Middle frontal gyrus (tissue), 1 donor: ENCODE data around the gene TRPC4AP.

Experiments used
- DNase-seq: peaks from one replicate; pipeline ENCODE4 v3.0.0-alpha.2; 2015; ENCODE audit warnings: low spot score; ENCODE audit errors: extremely low spot score

The TRPC4AP gene

DNA sequence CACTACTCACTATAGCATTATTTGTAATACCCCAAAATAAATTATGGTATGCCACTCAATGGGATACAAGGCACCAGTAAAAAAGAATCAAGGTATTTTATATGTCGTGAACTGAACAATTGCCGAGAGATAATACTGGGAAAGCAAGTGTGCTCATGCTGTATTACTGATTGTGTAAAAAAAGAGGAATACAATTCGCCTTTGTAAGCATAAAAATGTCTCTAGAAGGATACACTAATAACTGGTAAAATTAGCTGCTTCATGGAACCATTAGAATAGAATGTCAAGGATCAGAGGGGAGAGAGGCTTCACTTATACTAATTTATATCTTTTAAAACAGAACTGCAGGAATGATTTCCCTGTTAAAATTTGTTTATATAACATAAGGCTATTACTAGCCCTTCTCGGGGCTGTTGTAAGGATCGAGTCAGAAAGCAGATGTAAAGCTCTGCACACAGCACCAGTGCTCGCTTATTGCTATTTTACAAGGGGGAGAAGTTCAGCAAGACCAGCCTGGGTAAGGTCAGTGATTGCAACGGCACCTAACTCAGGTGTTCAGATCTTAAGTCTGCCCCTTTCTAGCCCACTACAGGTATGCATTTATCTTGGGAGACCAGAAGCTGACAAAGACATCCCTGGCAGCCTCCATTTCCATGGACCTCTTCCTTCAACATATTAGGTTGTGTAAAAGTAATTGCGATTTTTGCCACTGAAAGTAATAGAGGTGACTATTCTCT lies 75.3 kb downstream of the TRPC4AP start:
- no peak for DNase-seq

DNA sequence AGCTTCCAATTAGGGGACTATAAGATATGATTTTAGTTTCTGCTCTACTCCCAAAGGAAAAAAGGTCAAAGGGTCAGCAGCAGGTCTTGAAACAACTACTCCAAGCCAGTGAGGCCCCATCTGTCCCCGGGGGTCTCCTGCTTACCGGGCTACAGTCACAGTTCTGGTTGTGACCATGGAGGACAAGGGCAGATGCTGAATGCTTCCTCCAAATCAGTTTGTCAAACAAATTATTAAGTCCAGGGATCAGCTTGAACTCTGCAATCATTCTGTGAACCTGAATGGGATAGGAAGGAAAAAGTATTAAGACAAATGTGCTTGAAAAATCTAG lies 76.8 kb downstream of the TRPC4AP start:
- DNase-seq = no peak

DNA sequence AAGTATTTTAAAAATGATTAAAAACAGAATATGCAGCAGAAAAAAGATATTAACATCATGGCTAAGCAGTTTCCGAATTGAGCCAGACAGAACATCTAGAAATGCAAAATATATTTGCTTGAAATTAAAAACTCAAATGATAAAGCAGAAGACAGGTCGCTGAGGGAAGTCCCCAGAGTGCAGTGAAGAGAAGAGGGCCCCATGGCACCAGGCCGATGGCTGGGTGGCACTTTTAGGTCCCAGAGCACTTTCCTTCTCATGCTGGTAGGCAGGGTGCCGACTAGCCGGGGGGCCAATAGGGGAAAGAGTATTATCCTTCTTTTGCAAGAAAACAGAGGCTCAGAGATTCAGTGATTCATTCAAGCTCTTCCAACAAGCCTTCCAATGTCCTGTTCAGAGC lies 78.1 kb downstream of the TRPC4AP start:
- no peak for DNase-seq

DNA sequence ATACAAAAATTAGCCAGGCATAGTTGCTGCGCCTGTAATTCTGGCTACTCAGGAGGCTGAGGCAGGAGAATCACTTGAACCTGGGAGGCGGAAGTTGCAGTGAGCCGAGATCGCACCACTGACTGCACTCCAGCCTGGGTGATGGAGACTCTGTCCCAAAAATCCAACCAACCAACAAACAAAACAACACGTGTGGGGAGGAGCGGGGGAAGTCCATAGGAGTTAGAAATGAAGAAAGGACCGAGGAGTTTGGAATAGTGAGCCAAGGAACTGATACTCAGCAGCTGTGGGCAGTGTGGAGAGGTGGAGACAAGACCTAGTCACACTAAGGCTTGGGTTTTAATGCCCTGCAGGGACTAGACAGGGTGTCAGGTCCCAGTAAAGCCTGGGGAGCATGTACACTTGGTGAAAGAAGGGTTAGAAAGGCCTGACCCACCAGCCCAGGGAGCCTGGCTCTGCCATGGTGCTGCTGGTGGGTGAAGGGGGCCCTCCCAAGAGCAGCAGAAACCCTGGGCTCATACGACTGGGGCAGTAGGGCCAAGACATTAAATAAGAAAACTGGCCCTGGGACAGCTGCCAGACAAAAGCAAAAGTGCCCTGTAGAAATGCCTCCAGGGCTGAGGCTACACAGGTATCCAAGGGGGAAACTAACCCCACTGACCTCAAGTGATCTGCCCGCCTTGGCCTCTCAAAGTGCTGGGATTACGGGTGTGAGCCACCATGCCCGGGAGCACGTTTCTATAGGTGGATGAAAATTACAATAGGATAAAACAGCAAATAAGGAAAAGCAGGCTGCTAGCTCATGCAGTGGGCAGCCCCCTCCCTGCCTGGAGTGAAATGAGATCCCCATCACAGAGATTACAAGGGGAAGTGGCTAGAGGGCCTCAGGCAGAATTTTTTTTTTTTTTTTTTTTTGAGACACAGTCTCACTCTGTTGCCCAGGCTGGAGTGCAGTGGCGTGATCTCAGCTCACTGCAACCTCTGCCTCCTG lies 78.9 kb downstream of the TRPC4AP start:
- DNase-seq = no peak

DNA sequence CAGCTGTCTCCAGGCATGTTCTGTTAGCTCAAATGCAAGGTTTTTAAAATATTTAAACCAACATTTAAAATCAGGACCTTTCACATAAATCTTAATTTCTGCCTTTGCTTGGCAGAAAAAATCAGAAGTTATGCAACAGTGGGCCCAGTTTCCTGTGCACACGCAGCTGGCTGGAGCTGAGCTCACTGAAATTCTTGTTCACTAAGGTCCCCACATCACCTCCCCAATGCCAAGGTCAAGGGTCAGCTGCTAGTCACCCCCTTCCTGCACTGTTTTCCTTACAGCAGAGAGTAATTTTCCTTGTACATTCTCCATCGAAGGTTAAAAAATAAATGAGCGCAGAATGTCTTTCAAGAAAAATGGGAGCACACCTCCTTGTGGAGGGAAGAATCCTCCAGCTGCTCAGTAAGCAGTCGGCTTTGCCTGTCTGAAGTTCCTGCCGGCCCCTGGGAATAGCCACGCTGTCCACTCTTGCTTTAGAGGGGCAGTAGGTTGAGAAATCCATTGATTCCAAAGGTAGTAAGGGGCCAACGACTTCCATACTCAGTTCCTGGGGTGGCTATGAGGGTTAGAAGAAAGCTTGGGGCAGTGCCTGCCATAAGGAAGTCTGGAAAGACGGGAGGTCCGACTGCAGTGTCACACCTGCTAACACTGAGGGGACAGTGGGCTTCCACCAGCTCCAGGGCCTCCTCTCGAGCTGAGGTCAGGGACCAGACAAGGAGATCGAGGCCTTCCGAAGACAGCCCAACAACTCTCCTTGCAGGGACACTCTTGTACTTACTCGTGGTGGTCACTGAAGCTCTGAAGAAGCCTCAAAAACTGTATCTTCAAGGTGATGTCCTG lies 80.2 kb downstream of the TRPC4AP start:
- DNase-seq = no peak

DNA sequence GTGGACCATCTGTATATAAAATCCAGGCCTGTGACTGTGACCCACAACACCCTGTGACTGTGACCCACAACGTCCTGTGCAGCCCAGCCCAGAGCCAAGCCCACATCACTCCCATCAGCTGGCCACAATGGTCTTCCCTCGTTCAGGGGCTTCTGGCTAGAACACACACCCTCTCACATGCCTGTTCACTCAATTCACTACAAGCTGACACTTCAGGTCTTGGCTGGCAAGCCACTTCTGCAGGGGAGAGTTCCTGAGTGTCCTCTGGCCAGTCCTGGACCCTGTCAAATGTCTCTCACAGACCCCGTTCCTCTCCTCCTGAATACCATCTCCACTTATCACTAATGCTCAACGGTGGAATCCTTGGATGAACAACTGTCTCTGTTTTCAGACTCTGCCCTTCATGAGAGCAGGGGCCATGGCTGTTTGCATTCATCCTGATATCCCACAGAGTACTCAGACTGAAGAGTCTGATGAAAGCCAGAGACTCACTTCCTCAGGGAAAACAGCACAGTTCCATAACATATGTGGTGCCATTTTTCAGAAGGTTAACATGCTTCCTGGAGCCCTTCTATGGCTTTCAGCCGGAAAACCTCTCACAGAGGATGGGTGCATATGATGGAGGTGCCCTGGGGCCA lies 80.9 kb downstream of the TRPC4AP start:
- no peak for DNase-seq

DNA sequence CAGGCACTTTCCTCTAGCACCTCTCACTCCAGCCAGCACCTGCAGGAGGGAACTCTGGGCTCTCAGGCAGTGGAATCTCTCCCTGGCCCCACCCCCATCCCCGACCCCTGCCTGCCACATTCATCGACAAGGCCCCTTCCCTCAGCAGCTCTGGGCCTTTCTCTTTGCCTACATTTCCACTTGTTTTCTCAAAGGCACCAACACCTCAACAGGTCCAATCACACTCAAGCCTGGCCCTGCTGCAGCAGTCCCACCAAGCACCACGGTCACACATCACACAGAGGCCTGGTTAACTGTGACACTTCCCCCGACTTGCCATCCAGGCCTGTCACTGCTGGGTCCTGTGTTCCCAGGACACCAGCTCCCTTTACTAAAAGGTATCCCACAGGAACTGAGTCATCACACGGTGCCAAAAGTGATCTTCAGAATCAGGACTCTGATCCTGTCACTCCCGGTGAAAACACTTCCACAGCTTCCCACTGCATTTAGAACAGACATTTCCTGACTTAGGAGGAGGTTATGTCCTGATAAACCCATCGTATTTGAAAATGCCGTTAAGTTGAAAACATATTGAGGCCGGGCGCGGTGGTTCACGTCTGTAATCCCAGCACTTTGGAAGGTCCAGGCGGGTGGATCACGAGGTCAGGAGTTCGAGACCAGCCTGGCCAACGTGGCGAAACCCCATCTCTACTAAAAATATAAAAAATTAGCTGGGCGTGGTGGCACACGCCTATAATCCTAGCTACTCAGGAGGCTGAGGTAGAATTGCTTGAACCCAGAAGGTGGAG lies 82.0 kb downstream of the TRPC4AP start:
- DNase-seq = no peak

DNA sequence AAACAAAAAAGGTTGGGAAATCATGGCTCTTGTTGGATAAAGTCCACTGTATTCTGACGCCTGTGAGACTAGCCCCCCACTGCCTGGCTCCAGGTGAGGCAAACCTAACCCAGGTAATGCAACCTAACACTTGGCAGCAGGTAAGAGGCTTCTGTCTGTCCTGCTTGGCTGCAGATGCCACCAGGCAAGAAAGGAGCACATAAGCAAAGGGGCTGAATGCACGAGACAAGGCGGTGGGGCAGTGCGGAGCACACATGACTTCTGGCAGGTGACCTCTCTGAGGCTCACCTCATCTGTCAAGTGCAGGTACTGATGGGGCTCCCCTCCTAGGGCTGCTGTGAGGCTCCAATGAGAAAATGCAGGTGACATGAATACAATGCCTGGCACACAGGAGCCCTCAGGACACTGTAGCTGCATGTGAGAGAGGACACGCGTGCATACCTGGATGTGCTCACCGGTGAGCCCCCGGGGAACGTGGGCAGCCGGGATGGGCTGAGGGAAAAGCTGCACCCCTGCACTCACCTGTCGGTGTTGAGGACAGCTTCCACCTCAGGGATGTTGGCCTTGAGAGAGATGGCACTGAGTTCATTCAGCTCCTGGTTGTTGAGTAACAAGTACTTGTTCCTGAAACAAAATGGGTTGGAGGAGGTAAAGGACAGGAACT lies 82.8 kb downstream of the TRPC4AP start:
- DNase-seq = no peak

DNA sequence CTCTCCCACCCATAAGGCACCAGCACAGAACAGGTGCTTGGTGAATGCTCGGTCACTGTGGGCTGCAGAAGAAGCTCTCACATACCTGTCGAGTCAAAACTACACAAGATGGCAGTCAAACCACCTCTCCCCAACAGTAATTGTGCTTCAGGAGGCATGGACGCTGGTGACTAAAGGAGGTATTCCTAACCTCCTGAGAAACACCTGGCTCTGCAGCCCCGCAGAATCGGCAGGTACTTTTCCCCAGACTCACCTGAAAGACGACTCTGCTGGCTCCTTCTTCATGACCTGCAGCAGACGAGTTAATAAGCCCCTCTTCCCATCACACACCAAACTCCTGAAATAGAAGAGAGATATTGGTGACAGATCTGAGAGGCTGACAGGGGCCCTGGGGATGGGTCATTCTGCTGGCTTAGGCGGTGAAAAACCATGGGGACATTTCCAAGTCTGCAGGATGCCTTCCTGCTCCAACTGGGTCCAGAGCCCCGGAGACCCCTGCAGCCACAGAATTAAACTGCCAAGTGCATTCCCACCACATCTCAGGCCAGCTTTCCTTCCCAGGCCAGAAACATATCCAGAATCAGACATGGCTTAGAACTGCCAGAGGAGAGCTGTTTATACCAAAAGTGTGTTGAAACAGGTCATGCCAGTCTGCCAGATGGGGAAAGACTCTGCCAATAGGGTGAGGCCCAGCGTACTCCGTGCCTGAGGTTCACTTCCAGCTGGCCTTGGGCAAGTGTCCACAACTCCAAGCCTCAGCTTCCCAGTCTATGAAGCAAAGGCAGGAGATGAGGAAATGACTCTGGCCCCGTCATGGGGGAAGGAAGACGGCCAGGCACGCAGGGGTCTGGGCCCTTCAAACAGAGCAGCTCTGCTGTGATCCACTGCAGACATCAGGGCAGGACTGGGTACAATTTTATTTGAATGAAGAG lies 83.9 kb downstream of the TRPC4AP start:
- DNase-seq = no peak

DNA sequence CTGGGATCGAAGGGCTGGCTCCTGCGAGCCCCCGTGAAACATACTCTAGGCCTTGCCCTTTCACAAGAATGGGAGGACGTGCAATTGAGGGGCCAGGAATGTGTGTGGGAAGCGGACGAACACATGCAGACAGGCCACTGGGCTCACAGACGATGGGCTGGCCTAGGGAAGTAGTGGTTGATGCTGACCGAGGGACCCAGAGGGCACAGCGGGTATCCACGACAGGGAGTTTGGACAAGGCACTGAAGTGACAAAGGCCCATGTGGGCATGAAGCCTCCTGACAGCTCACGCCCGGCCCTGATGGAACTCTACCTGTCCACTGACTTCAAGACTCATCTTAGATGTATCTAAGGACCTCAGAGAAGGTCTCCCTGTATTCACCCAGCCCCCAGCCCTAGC lies 84.7 kb downstream of the TRPC4AP start:
- no peak for DNase-seq

DNA sequence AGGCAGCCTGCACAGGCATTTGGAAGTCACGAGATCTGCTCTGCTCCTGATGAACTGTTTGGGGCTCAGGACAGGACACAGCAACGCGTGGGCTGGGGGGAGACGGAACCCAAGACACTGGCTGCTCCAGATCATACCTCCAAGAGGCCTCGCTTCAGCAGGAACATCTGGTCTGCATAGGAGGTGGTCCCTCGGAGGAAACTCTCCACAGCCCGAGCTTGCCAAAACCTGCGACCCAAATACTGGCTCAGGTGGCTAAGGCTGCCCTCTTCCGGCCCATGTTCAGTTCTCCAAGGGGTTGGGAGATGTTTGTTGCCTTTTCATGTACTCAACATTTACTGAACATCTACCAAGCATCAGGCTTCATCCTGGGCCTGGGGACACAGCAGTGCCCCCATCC lies 85.2 kb downstream of the TRPC4AP start:
- no peak for DNase-seq

DNA sequence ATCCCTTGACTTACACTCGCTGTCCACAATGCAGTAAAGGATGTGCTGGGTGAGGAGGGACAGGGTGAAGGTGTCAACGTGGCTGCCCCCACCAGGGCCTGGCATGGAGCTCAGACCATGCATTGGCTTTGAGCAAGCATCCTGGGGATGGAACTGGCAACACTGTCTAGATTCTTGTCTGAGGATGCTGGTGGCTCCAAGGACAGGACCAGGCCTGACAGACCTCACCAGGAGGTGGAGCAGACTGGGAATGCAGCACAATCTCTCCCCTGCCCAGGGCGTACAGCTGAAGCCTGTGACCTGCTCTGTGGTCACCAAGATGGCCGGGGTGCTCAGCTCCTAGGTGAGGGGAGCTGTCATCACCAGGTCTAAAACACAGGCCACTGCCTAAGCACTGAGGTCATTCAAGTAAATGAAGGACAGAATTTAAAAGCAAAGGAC lies 86.1 kb downstream of the TRPC4AP start:
- DNase-seq = no peak

DNA sequence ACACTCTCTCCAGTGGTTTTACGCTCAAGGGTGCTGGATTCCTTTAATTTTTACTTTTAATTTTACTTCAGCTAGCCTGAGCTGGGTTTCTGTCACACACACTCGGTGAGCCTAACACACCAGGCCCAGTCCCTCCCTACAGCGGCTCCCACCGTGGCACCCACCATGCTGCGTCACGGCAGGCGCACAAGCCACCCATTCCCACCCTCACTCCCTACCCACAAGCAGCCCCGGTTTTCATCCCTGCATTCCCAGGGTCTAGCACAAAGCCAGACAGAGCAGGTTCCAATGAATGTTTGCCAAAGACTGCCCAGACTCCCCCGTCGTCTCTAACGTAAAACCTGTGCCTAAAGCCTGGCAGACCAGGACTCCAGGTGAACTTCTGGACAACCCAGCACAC lies 86.6 kb downstream of the TRPC4AP start:
- DNase-seq = no peak

DNA sequence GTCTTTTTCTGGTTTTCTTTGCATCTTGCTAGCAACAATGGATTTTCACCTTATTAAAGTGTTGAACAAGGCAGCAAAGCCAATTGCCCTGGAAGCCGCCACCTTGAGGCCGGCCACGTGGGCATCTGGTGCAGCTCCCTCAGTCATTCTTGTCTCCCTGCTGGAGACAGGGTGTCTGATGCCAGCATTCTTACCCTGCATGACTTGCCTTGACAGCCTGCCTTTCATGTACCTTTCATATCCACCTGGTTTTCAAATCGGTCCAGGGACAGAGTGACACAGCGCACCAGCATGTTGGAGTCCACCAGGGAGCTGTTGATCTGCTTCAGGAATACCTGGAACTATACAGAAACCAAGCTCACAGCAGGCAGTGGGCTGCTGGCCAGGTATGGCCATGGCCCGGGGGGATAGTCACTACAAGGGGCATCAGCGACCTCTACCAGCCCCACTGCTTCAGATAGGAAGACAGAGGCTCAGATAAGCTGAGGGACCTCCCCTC lies 87.1 kb downstream of the TRPC4AP start:
- DNase-seq = no peak

DNA sequence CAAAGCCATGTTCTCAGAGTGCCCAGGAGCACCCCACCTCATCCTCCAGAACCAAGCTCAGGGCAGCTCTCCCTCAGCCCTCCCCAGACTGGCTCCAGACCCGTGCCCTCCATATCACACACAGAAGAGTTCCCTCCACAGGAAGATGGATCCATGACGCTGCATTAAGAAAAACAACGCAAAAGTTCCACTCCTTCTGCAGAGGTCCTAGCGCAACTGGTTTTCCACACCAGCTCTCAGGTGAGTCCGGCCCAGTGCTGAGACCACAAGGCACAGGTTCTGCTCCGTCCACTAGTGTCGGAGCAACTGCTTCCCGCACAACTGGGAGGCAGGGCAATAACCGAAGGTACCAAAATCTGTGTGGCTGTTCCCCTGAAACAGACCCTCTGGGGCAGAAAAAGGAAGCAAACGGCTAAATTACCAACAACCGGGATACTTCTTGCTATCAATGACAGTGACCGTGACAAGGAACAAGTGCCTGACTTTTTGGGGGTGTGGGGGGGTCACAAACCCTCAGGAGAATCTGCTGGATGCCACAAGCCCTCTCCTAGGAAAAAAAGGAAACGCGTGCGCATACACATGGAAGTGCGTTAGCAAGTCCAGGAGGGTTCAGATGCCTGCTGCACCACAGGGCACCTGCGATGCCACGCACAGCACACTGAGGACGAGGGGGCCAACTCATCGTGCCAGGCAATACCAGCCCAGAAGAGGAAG lies 87.7 kb downstream of the TRPC4AP start:
- DNase-seq = no peak

DNA sequence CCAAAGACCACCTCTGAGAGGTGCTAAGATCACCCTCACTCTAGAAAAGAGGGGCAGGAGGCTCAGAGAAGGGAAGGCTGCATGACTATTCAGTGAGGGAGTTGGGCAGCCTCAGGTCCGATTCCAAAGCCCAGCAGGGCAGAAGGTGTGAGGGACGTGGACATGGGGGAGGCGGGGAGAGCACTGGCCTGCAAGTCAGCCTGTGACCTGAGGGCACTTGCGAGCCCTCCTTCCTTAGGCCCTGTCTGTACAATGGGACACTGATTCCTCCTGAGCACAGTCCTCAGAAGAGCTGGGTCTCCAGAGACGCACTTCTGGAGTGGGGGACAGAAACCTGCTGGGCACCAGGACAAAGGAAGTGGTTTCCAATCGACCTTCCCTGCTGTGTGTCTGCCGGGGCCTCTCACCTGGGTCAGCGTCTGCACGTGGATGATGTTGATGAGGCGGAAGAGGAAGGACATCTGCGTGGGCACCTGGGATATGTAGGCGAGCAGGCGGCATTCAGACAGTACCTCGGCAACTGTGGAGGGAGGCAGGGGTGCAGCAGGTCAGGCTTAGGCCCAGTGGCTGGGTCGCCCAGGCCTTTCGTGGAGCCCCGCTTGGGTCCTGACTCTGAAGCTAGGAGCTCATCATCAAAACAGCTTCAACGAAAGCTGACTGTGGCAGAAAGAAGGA lies 88.4 kb downstream of the TRPC4AP start:
- DNase-seq = no peak
